Muscle layer of duodenum (tissue), 2 donors: ENCODE data around the gene XPNPEP2.
A peak's percentile ranks its signal among the peaks of the same experiment; 100 is the strongest.

ENCODE experiments used
- H3K27ac ChIP-seq: one replicate; pipeline ENCODE4 v1.7.0; 2013; ENCODE audit warnings: mild to moderate bottlenecking, low read length
- H3K27me3 ChIP-seq: one replicate; pipeline ENCODE4 v1.7.0; 2013; ENCODE audit warnings: low read depth, mild to moderate bottlenecking, control low read depth, low read length
- H3K36me3 ChIP-seq, 2 donors: one replicate each; pipeline ENCODE4 v1.7.0; 2013; ENCODE audit warnings: low read length in 2 of 2, control low read depth in 1 of 2, mild to moderate bottlenecking in 1 of 2; ENCODE audit not compliant: insufficient read depth in 2 of 2, control insufficient read depth in 1 of 2
- H3K4me1 ChIP-seq, 2 donors: one replicate each; pipeline ENCODE4 v1.7.0; 2013; ENCODE audit warnings: low read length in 2 of 2, mild to moderate bottlenecking in 2 of 2, control low read depth in 1 of 2, moderate library complexity in 1 of 2; ENCODE audit not compliant: insufficient read depth in 2 of 2, control insufficient read depth in 1 of 2
- H3K4me3 ChIP-seq, 2 donors: one replicate each; pipeline ENCODE4 v1.7.0; 2013; ENCODE audit warnings: low read length in 2 of 2, low read depth in 1 of 2, mild to moderate bottlenecking in 1 of 2
- H3K9me3 ChIP-seq, 2 donors: one replicate each; pipeline ENCODE4 v1.7.0; 2013; ENCODE audit warnings: low read length in 2 of 2, control low read depth in 1 of 2, mild to moderate bottlenecking in 1 of 2; ENCODE audit not compliant: control insufficient read depth in 1 of 2
- donor health status: healthy.

XPNPEP2 gene, protein sequence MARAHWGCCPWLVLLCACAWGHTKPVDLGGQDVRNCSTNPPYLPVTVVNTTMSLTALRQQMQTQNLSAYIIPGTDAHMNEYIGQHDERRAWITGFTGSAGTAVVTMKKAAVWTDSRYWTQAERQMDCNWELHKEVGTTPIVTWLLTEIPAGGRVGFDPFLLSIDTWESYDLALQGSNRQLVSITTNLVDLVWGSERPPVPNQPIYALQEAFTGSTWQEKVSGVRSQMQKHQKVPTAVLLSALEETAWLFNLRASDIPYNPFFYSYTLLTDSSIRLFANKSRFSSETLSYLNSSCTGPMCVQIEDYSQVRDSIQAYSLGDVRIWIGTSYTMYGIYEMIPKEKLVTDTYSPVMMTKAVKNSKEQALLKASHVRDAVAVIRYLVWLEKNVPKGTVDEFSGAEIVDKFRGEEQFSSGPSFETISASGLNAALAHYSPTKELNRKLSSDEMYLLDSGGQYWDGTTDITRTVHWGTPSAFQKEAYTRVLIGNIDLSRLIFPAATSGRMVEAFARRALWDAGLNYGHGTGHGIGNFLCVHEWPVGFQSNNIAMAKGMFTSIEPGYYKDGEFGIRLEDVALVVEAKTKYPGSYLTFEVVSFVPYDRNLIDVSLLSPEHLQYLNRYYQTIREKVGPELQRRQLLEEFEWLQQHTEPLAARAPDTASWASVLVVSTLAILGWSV

DNA sequence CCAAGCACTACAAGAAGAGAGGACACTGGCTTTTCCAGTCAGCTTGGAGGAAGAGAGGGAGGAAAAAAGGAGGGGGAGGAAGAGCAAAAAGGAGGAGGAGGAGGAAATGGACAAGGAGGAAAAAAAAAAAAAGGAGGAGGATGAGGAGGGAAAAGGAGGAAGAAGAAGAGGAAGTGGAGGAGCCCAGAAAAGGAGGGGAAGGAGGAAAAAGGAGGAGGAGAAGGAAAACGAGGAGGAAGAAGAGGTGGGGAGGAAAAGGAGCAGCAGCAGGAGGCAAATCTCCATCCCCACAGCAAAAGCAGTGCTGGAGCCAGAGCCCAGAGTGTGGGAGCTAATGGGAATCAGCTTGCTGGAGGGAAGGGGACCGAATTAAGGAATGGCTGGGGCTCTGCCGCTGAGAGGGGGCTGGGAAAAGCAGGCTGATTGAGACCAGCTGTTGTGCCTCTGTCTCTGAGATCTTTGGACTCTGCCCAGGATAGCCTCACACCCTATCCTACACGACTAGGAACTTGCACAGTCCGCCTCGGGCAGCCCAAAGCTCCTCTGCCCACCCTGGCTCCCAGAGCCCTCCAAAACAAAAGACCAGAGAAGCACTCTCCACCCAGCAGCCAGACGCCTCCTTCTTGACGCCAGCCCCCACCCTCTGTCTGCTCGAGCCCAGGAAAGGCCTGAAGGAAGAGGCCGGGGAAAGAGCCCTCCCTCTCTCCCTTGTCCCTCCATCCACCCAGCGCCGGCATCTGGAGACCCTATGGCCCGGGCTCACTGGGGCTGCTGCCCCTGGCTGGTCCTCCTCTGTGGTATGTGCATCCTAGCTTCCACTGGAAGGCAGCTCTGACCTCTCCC, at the start of gene XPNPEP2:
Gene XPNPEP2, plus strand, starts transcription at position 514 of the 843 bp plus-strand sequence. Its CDS starts 235 bp downstream, at position 749.
- Histone ChIP-seq H3K4me1 (no peaks in the 10 kb centered on the region), H3K36me3 (no peaks in the 10 kb centered on the region), H3K9me3 (no peaks in the 10 kb centered on the region), H3K27ac (peak within 1 kb of the TSS; percentile 31), H3K27me3 (no peaks in the 10 kb centered on the region), H3K4me3 (peak within 1 kb of the TSS in 1 of 2 donors; percentile 21)

GRCh38 chrX:129689796-129690195, 49.0 kb upstream of the XPNPEP2 start:
- Histone ChIP-seq H3K27ac (no peak overlapping the region), H3K4me3 (no peak overlapping the region), H3K4me1 (peaks cover 0 to 5% of the 10 kb centered on the region in 2 donors), H3K36me3 (no peaks in the 10 kb centered on the region), H3K27me3 (no peaks in the 10 kb centered on the region), H3K9me3 (no peaks in the 10 kb centered on the region)

DNA sequence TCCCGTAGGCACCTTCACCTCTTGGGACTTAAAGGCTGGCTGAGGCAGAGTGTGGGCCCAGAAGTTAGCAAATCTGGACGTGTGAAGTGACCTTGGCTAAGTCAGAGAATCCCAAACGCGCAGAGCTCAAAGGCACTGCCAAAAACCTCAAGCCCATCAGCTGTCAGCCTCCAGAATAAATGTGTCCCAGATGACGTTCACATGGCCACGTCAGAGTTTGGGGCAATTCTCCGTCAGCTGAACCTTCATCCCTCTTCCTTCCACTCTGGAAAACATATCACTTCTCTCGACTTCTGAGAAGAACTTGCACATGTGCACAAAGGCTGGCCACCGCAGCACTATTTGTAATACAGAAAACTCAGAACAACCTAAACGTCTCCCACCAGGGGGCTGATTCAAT, 48.3 kb upstream of the XPNPEP2 start:
- Histone ChIP-seq H3K27me3 (no peaks in the 10 kb centered on the region), H3K4me1 (peaks cover 0 to 5% of the 10 kb centered on the region in 2 donors), H3K9me3 (no peaks in the 10 kb centered on the region), H3K4me3 (no peak overlapping the region), H3K36me3 (no peaks in the 10 kb centered on the region), H3K27ac (no peak overlapping the region)

- H3K27me3 ChIP-seq = no peaks in the 10 kb centered on the region
- H3K36me3 ChIP-seq = no peaks in the 10 kb centered on the region
- H3K9me3 ChIP-seq = no peaks in the 10 kb centered on the region
- H3K27ac ChIP-seq = no peak overlapping the region
- no peaks in the 10 kb centered on the region for H3K4me1 ChIP-seq
- no peak overlapping the region for H3K4me3 ChIP-seq
Observed at GRCh38 chrX:129693354-129693753, 45.4 kb upstream of the XPNPEP2 start.

- no peaks in the 10 kb centered on the region for H3K36me3 ChIP-seq
- H3K27me3 ChIP-seq = no peaks in the 10 kb centered on the region
- no peaks in the 10 kb centered on the region for H3K9me3 ChIP-seq
- H3K4me3 ChIP-seq = no peak overlapping the region
- H3K27ac ChIP-seq = no peak overlapping the region
- H3K4me1 ChIP-seq = no peaks in the 10 kb centered on the region
Observed at GRCh38 chrX:129694805-129695204, 44.0 kb upstream of the XPNPEP2 start.

- Histone ChIP-seq H3K27me3 (no peaks in the 10 kb centered on the region), H3K4me1 (no peaks in the 10 kb centered on the region), H3K36me3 (no peaks in the 10 kb centered on the region), H3K9me3 (no peaks in the 10 kb centered on the region), H3K4me3 (no peak overlapping the region), H3K27ac (no peak overlapping the region)
Observed at GRCh38 chrX:129695535-129695934, 43.2 kb upstream of the XPNPEP2 start.

DNA sequence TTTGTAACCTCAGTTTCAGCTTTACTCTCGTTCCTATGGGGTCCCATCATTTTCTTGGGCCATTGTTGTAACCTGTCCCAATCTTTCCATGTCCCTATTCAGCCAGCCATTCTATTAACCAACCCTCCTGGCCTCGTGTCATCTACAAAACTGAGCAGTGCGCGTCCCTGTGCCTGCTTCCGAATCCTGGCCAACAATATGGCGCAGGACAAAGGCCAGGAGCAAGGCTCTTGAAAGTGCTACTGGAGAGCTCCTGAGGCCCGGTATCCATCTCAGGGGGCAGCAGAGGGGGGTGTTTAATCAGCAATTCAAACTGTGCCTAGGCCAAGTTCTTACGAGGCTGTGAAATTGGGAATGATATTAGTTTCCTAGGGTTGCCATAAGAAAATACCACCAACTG, 42.8 kb upstream of the XPNPEP2 start:
- Histone ChIP-seq H3K9me3 (no peaks in the 10 kb centered on the region), H3K27me3 (no peaks in the 10 kb centered on the region), H3K4me3 (no peak overlapping the region), H3K4me1 (no peaks in the 10 kb centered on the region), H3K27ac (no peak overlapping the region), H3K36me3 (no peaks in the 10 kb centered on the region)

DNA sequence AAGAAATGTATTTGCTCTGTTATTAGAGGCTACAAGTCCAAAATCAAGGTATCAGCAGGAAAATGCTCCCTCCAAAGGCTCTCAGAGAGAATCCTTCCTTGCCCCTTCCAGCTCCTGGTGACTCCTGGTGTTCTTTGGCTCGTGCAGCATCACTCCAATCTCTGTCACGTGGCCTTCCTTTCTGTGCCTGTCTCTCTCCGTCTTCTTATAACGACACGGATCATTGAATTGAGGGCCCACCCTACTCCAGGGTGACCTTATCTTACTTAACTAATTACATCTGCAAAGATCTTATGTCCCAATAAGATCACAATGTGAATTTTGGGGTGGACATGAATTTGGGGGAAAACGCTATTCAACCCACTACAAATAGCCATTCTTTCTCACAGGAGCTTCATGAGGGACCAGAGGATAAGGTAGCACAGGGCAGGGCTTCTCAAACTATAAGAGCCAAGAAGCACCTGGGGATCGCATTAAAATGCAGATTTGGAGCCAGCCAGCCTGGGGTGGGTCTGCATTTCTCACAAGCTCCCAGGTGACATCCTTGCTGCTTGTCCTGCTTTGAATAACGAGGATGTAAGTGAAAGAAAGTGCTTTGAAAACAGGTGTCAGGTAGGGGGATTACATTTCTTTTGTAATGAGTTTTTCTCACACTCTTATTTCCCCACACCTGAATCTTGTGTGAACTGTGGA, 42.2 kb upstream of the XPNPEP2 start:
- Histone ChIP-seq H3K27ac (no peak overlapping the region), H3K36me3 (no peaks in the 10 kb centered on the region), H3K4me3 (no peak overlapping the region), H3K27me3 (no peaks in the 10 kb centered on the region), H3K4me1 (no peaks in the 10 kb centered on the region), H3K9me3 (no peaks in the 10 kb centered on the region)

DNA sequence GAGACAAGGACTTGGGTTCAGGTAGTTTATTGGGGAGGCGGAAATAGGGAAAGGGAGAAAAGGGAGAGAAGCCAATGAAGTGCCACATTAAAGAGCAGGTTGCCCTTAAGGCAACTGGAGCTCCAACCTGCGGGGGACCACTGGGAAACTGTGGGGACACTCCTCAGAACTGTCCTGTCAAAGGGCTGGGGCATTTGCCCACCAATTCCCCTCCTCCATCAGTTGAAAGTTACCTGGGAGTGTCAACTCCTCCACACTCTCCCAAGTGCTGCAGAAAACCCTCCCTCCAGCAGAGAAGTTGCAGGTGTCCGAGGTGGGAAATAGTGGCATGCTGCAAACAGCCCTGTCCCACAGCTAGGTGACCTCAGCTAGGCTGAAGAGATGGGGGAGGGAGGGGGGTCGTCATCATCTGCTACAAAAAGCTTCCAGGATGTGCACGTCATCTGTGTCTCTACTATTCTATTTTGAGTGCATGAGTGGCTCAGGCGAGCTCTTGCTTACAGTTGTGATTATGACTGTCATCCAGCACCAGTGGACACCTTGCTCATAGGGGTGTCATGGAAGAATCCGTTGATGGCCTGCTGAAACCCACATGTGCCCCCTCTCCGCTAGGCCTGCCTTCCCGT, 41.5 kb upstream of the XPNPEP2 start:
- Histone ChIP-seq H3K36me3 (no peaks in the 10 kb centered on the region), H3K27me3 (no peaks in the 10 kb centered on the region), H3K4me1 (no peaks in the 10 kb centered on the region), H3K27ac (no peak overlapping the region), H3K4me3 (no peak overlapping the region), H3K9me3 (no peaks in the 10 kb centered on the region)

DNA sequence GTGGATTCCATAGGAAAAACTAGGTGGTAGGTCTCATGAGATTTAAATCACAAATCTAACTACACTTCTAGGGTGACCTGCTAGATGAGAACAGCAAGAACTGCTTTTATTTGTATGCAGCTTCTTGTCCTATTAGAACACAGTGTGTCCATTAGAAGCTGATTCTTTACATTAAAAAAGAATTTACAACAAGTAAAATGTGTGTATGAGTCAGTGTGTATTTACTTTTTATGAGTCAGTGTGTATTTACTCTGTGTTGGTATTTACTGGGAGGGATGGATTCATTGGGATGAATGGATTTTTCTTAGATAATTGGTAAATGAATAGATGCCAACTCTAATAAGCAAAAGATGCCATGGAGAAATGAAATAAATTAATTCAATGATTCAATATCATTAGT, 40.6 kb upstream of the XPNPEP2 start:
- Histone ChIP-seq H3K27ac (no peak overlapping the region), H3K27me3 (no peaks in the 10 kb centered on the region), H3K36me3 (no peaks in the 10 kb centered on the region), H3K9me3 (no peaks in the 10 kb centered on the region), H3K4me1 (no peaks in the 10 kb centered on the region), H3K4me3 (no peak overlapping the region)
